ENCODE measurements around the gene TTLL11.

DNA sequence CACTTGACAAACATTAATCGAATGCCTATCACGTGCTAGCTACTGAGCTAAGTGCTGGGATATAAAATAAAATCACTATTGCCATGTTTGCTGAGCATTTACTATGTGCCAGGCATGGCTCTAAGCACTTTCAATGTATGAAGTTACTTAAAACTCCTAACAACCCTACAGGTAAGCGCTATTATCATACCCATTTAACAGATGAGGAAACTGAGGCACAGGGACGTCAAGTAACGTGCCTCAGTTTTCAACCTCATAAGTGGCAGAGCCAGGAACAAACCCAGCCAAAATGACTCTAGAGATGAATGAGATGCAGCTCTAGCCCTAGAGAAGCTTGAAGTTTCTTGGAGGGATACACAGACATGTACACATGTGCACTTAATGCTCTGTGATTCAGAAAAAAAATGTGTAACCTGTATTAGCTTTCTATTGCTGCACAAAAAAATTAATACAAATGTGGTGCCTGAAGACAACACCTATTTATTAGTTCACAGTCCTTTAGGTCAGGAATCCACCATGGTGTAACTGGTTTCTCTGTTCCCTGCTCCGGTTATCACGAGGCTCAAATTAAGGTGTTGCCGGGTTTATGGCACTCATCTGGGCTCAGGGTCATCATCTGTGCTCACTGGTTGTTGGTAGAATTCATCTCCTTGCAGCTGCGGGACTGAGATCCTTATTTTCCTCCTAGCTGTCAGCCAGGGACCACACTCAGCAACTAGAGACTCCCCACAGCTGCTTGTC, 33.7 kb downstream of the TTLL11 start:
- TF ChIP-seq, protein P1, sequence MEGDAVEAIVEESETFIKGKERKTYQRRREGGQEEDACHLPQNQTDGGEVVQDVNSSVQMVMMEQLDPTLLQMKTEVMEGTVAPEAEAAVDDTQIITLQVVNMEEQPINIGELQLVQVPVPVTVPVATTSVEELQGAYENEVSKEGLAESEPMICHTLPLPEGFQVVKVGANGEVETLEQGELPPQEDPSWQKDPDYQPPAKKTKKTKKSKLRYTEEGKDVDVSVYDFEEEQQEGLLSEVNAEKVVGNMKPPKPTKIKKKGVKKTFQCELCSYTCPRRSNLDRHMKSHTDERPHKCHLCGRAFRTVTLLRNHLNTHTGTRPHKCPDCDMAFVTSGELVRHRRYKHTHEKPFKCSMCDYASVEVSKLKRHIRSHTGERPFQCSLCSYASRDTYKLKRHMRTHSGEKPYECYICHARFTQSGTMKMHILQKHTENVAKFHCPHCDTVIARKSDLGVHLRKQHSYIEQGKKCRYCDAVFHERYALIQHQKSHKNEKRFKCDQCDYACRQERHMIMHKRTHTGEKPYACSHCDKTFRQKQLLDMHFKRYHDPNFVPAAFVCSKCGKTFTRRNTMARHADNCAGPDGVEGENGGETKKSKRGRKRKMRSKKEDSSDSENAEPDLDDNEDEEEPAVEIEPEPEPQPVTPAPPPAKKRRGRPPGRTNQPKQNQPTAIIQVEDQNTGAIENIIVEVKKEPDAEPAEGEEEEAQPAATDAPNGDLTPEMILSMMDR (IDR thresholded peaks at IDR 0.05; ENCODE audit: poor library complexity) = no peak
- no peak for TF ChIP-seq EZH2 (IDR thresholded peaks at IDR 0.05; ENCODE audit: borderline replicate concordance)
- TF ChIP-seq EZH2phosphoT487 (IDR thresholded peaks at IDR 0.05; ENCODE audit: low read depth, severe bottlenecking, unreplicated experiment) = no peak

Measured in hepatocyte (in vitro differentiated cells).